ENCODE results near the gene WDR54.

DNA sequence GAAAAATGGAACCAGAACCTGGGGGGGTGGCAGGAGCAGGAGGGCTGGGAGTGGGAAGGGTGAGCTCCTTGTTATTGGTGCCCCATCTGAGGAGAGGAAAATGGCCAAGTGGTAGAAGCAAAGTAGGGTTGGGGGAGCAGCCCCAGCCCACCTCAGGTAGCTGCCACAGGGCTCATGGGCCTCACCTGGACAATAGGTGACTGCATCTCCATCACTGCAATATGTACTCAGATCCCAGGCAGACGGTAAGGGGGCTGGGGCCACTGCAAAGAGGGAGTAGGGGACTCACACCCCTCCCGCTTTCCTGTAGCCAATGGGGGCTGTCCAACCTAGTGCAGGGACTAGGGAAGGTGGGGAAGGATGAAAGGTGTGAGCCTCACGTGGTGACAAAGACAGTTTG, 4.3 kb upstream of the WDR54 start:
- no peak for TF ChIP-seq POLR2A (IDR thresholded peaks at IDR 0.05)
- TF ChIP-seq, protein P1, sequence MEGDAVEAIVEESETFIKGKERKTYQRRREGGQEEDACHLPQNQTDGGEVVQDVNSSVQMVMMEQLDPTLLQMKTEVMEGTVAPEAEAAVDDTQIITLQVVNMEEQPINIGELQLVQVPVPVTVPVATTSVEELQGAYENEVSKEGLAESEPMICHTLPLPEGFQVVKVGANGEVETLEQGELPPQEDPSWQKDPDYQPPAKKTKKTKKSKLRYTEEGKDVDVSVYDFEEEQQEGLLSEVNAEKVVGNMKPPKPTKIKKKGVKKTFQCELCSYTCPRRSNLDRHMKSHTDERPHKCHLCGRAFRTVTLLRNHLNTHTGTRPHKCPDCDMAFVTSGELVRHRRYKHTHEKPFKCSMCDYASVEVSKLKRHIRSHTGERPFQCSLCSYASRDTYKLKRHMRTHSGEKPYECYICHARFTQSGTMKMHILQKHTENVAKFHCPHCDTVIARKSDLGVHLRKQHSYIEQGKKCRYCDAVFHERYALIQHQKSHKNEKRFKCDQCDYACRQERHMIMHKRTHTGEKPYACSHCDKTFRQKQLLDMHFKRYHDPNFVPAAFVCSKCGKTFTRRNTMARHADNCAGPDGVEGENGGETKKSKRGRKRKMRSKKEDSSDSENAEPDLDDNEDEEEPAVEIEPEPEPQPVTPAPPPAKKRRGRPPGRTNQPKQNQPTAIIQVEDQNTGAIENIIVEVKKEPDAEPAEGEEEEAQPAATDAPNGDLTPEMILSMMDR (IDR thresholded peaks at IDR 0.05) = no peak

Measured in adrenal gland (tissue), 5 donors.